Adipose tissue (tissue), 3 donors: Measurements from ENCODE around the gene BNC2. TPM values are rescaled to one million over a fixed set of nuclear protein-coding genes. Genes with fewer than 3 reads are reported as not detected.
"Not testable (repeated sequence)": the region's sequence is repeated elsewhere in the genome, so short reads cannot be mapped to it uniquely, and the experiment has no call there.

Experiments used
- H3K27ac ChIP-seq: one replicate; pipeline ENCODE4 v1.5.1; 2013; ENCODE audit warnings: low read depth, low read length
- WGBS, 3 donors: extraction: QIAGEN DNeasy Blood & Tissue Kit; methylation state at CpG; one replicate each; pipeline ENCODE4 v1.1.7; 2013; 5-methylcytosine and 5-hydroxymethylcytosine counted together
- polyA plus RNA-seq, 3 donors: library from polyadenylated mRNA; stranded (reverse); fragments of 200-250 nt; gene quantifications; one replicate each; pipeline ENCODE4 v1.2.3, GENCODE V29; 2013
- donor health status: healthy with polysubstance abuse.
- donor health status: Bipolar disorder and iron deficiency.
- donor health status: healthy.

Gene BNC2
- polyA plus RNA-seq, 3 donors: 0.28 to 3.9 (median 3.6) TPM

GRCh38 chr9:16442622-16443021 lies 427.8 kb downstream of the BNC2 start:
- H3K27ac ChIP-seq: no peak overlapping the region
- 76 to 87% (median 84%) methylated on average over 8 of the region's 8 CpGs for WGBS, 3 donors

DNA sequence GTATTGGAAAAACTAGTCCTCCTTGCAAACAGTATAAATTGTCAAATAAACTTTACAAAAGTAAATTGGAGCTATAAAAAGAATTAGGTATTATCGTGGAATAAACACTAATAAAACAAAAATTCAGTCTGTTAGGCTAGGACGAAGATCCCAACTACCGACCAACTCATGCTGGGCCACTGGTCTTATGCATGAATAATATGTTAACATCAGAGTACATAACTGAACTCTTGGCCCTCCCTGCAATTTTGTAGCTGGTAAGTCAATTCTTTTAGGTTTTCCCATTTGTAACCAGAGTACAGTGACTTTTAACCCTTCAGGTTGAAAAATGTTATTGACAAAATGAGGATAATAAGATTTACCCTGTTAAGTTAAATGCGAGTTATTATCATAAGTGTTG lies 428.7 kb downstream of the BNC2 start:
- no peak overlapping the region for H3K27ac ChIP-seq
- 79 to 94% (median 79%) methylated on average over 4 of the region's 4 CpGs for WGBS, 3 donors

- WGBS, 3 donors: 92 to 95% (median 95%) methylated on average over 6 of the region's 6 CpGs
- not testable (repeated sequence) for H3K27ac ChIP-seq
Measured at GRCh38 chr9:16438831-16439230, 431.6 kb downstream of the BNC2 start.

GRCh38 chr9:16436545-16436944 lies 433.9 kb downstream of the BNC2 start:
- 89 to 95% (median 95%) methylated on average over 10 of the region's 10 CpGs for WGBS, 3 donors

GRCh38 chr9:16434526-16434925 lies 435.9 kb downstream of the BNC2 start:
- no peak overlapping the region for H3K27ac ChIP-seq
- WGBS, 3 donors: 85 to 87% (median 86%) methylated on average over 6 of the region's 6 CpGs

More at GRCh38 chr9:16436545-16436944, 433.9 kb downstream of the BNC2 start:
- H3K27ac ChIP-seq: no peak overlapping the region

- WGBS, 3 donors: 93 to 97% (median 95%) methylated on average over 3 of the region's 3 CpGs
- H3K27ac ChIP-seq: no peak overlapping the region
Measured at GRCh38 chr9:16433494-16433893, 437.0 kb downstream of the BNC2 start.

DNA sequence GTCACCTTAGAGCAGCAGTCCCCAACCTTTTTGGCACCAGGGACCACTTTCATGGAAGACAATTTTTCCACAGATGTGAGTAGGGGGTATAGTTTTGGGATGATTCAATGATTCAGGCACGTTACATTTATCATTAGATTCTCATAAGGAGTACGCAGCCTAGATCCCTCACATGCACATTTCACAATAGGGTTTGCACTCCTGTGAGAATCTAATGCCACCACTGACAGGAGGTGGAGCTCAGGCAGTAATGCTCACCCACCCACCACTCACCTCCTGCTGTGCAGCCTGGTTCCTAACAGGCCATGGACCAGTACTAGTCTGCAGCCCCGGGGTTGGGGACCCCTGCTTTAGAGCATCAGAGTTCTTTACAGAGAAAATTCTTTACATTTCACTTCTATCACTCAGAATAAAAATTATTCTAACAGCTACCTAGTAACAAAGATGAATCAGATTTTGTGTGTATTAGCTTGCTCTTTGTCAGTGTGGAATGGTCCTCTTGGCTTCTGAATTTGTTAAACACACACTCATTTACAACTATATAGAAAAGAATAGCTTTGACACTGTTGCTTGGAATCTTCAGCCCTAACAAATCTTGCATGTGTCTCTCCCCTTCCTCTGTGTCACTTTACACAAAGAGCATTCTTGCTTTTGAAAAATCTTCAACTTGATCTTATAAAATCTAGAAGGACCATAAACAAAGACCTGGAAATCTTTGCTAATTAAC lies 438.6 kb downstream of the BNC2 start:
- 85 to 91% (median 90%) methylated on average over 3 of the region's 3 CpGs for WGBS, 3 donors

GRCh38 chr9:16429671-16430070 lies 440.8 kb downstream of the BNC2 start:
- 48 to 49% (median 49%) methylated on average over 5 of the region's 5 CpGs for WGBS, 3 donors
- no peak overlapping the region for H3K27ac ChIP-seq

More for the DNA sequence above, 438.6 kb downstream of the BNC2 start:
- no peak overlapping the region for H3K27ac ChIP-seq

- 86 to 94% (median 91%) methylated on average over 6 of the region's 6 CpGs for WGBS, 3 donors
- no peak overlapping the region for H3K27ac ChIP-seq
Measured at GRCh38 chr9:16427873-16428427, 442.5 kb downstream of the BNC2 start.

DNA sequence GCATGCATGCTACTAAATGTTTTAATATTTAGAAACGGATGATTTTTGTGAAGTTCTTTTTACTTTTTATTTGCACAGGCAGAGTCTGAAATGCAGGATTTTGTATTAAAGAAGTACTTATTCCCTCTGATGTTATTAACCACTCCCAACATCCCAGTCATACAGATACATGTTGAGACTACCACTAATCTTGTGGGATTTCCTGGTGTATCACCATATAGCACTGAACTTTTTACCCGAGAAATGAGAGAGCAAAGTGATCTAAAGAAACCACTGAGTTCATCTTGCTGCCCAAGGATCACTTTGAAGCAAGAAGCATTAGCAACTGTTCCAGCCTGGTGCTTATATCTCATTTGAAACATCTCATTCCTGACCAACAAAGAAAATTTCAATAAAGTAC lies 443.8 kb downstream of the BNC2 start:
- no peak overlapping the region for H3K27ac ChIP-seq
- WGBS, 3 donors: 80 to 86% (median 85%) methylated on average over 2 of the region's 2 CpGs

GRCh38 chr9:16425562-16426231 lies 444.8 kb downstream of the BNC2 start:
- H3K27ac ChIP-seq: no peak overlapping the region
- 50 to 76% (median 72%) methylated on average over 8 of the region's 8 CpGs for WGBS, 3 donors

GRCh38 chr9:16422114-16422513 lies 448.4 kb downstream of the BNC2 start:
- WGBS, 3 donors: 85 to 92% (median 87%) methylated on average over 5 of the region's 5 CpGs
- no peak overlapping the region for H3K27ac ChIP-seq

DNA sequence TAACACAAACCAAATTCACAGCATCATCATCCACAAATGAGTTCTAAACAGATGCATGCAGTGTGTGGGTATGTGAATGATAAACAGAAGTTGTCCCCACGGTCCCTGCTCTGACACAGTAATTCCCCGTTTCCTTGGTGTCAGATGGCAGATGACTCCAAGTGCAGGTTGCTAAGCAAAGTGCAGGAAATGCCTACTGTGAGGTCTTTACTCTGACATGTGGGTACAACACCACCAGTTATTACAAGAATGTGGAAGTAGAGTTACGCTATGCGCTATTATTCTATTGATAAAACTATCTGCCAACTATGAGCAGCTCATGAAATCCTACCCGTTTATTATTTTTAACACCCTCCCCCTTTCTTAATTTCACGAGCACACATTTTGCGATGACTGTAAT lies 448.9 kb downstream of the BNC2 start:
- WGBS, 3 donors: 65 to 81% (median 74%) methylated on average over 7 of the region's 7 CpGs

DNA sequence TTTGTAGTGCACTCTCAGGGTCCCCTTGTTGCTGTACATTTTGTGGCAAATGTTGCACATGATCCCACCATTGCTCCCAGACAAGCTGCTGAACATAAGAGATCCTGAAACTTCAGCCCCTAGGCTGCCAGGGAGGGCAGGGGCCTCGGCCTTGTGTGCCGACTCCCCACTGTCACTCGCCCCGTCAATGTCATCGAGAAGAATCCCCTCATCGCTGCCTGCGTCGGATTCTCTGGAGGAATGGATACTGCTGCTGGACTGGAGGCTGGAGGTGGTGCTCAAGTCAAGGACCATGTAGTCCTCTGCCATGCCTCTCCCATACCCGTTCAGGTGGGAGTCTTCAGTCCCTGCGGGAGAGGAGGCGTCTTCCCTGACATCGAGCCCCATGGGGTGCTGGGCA lies 451.3 kb downstream of the BNC2 start:
- WGBS, 3 donors: 94 to 96% (median 96%) methylated on average over 12 of the region's 12 CpGs
- H3K27ac ChIP-seq: no peak overlapping the region

More for the DNA sequence above, 448.9 kb downstream of the BNC2 start:
- H3K27ac ChIP-seq: no peak overlapping the region

- no peak overlapping the region for H3K27ac ChIP-seq
- 83 to 91% (median 87%) methylated on average over 6 of the region's 6 CpGs for WGBS, 3 donors
Measured at GRCh38 chr9:16418721-16419120, 451.7 kb downstream of the BNC2 start.

- whole genome bisulfite sequencing, 3 donors: 87 to 90% (median 90%) methylated on average over 3 of the region's 3 CpGs
- H3K27ac ChIP-seq: no peak overlapping the region
Measured at GRCh38 chr9:16417749-16418148, 452.7 kb downstream of the BNC2 start.

DNA sequence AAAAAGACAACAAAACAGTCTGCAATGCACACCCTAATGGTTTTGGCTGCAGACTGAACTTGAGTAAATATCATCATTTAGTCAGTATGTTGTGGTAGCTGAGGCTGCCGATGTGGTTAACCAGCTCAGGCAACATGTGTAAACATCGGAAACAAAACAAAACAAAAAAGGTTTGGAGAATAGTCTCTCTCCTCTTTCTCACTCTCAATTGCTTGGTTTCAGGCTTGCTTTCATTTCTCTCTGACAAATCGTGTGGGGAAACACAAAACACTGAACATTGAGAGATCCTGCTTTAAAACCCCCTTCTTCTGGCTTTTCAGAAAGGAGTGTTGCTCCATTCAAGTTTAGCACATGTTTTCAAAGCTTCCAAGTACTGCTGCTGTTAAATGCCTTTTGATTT lies 453.3 kb downstream of the BNC2 start:
- WGBS, 3 donors: 45 to 55% (median 49%) methylated on average over 3 of the region's 3 CpGs

DNA sequence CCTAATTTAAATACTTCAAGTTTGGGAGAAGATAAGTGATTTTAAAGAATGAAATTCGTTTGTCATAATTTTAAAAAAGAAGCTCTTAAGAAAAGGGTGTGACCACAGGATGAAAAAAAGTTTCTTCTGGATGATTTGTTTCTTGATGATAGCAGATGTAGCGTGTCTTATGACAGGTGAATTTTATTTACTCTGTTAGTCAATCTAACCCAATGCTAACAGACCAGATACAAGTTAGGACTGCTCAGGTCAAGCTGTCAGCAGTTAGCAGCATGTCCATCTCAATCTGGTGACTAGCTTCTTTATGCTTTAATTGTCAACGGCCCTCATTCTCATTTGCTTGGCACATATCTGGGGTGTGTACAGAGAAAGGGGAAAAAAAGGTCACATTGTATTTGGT lies 456.0 kb downstream of the BNC2 start:
- H3K27ac ChIP-seq: no peak overlapping the region
- 70 to 78% (median 74%) methylated on average over 3 of the region's 3 CpGs for WGBS, 3 donors

More for the DNA sequence above, 453.3 kb downstream of the BNC2 start:
- no peak overlapping the region for H3K27ac ChIP-seq

- 44 to 65% (median 58%) methylated on average over 9 of the region's 9 CpGs for WGBS, 3 donors
- H3K27ac ChIP-seq: no peak overlapping the region
Measured at GRCh38 chr9:16413509-16414016, 456.9 kb downstream of the BNC2 start.
